Measurements from ENCODE around the gene CCDC30.
"Not testable (repeated sequence)": the region's sequence is repeated elsewhere in the genome, so short reads cannot be mapped to it uniquely, and the experiment has no call there.

CCDC30 gene

GRCh38 chr1:42529724-42530181 is 66.7 kb downstream of the CCDC30 start:
- no peak for DNase-seq (ENCODE audit: low read depth)

DNA sequence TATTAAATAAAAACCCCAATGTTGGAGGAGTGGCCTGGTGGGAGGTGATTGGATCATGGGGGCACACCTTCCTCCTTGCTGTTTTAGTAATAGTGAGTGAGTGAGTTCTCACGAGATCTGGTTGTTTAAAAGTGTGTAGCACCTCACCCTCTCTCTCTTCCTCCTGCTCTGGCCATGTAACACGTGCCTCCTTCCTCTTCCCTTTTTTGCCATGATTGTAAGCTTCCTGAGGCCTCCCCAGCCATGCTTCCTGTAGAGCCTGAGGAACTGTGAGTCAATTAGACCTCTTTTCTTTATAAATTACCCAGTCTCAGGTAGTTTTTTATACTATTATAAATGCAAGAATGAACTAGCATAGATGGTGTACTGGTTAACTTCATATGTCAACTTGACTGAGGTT is 68.0 kb downstream of the CCDC30 start:
- no peak for DNase-seq (ENCODE audit: low read depth)

GRCh38 chr1:42533101-42533863 is 70.2 kb downstream of the CCDC30 start:
- DNase-seq (ENCODE audit: low read depth): no peak

- no peak for DNase-seq (ENCODE audit: low read depth)
Measured at GRCh38 chr1:42541104-42541503, 78.0 kb downstream of the CCDC30 start.

DNA sequence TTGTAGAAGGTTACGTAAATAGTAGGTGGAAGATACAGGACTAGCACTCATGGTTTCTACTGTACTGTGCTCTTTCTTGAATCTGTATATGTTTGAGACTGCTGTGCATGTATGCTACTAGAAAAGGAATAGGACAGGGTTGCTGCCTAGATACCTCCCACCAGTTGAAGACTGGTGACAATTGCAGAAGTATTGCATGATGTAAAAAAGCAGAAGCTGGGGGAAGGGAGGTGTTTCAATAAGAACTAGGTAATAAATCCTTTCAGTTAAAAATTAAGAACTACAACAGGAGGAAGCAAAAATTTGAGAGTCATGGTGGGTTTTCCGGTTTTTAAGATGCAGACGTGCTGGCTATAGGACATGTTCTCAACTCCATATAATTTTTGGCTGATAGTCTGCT is 88.1 kb downstream of the CCDC30 start:
- no peak for DNase-seq (ENCODE audit: low read depth)

DNA sequence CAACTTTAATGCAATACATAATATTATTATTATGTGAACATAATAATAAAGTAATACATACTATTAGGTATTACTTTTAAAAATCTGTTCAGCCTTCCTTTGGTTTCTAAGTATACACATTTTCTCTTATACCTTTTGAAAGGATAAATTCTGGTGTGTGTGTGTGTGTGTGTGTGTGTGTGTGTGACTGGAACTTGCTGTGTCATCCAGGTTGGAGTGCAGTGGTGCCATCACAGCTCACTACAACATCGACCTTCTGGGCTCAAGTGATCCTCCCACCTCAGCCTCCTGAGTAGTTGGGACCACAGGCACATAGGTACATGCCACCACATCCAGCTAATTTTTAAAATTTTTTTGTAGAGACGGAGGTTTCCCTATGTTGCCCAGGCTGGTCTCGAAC is 88.5 kb downstream of the CCDC30 start:
- no peak for DNase-seq (ENCODE audit: low read depth)

- no peak for DNase-seq (ENCODE audit: low read depth)
Measured at GRCh38 chr1:42552636-42553035, 89.5 kb downstream of the CCDC30 start.

DNA sequence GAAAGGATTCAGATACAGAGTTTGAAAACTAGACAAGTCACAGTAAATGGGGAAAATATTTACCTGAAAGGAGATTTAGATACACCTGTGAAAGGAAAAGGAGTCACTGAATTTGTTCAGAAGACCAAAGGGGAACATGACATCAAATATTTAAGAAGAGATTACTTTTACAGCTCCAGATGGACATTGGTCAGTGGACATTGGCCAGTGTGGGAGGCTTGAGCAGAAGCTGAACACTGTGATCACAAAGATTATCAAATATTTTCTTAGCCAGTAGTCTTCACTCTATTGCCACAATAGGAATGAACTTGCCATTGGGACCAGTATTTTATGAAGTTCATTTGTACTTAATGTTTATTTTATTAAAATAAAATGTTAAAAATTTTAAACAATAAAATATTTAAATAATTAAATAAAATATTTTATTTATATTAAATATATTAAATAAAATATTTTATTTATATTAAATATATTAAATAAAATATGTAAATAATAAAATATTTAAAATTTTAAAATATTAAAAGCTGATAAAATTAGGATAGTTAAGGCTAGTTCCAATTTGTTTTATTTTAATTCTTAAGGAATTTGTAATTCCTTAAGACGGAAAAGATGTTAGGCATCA is 94.3 kb downstream of the CCDC30 start:
- DNase-seq (ENCODE audit: low read depth): no peak

DNA sequence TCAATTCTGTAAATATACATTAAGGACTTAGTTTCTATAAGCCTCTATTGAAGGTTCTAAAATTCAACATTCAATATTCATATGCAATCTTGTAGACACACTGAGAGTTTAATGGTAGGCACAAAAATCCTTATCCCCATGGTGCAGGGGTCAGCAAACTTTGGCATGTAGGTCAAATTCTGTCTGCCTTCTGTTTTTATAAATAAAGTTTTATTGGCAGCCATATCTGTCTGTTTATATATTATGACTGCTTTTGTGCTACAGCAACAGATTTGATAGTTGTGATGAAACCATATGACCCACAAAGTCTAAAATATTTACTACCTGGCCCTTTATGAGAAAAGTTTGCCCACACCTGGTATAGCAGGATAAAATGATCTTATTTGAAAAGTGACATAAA is 104.0 kb downstream of the CCDC30 start:
- no peak for DNase-seq (ENCODE audit: low read depth)

- DNase-seq (ENCODE audit: low read depth): no peak
Measured at GRCh38 chr1:42576935-42577334, 113.8 kb downstream of the CCDC30 start.

DNA sequence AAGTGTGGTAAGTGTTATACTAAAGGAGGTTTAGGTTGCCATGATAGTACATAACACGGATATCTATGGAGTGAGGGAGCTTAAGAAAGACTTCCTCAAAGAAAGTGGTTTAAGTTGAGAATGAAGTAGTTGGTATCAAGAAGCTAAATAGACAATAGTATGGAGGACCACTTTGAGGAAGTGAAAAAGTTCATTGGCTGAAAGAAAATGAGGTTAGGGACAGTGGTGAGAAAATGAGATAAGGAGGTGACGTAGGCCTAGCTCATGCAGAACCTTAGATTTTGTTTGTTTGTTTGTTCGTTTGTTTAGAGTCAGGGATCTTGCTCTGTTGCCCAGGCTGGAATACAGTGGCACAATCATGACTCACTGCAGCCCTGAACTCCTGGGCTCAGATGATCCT is 122.9 kb downstream of the CCDC30 start:
- no peak for DNase-seq (ENCODE audit: low read depth)

GRCh38 chr1:42587753-42588152 is 124.7 kb downstream of the CCDC30 start:
- DNase-seq (ENCODE audit: low read depth): no peak

DNA sequence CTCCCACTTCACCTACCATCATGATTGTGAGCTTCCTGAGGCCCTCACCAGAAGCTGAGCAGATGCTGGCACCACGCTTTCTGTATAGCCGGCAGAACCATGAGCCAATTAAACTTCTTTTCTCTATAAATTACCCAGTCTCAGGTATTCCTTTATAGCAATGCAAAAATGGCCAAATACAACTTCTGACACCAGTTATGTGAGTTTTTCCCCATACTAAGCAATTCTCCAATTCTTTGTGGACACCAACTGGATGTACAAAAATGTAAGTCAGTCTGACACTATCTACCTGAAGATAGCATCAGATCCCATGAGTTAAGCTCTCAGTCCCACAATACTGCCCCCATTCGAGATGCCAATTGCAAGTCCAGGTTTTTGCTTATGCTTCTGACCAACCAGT is 129.7 kb downstream of the CCDC30 start:
- no peak for DNase-seq (ENCODE audit: low read depth)

GRCh38 chr1:42593486-42594100 is 130.5 kb downstream of the CCDC30 start:
- no peak for DNase-seq (ENCODE audit: low read depth)

- no peak for DNase-seq (ENCODE audit: low read depth)
Measured at GRCh38 chr1:42601472-42601871, 138.4 kb downstream of the CCDC30 start.

DNA sequence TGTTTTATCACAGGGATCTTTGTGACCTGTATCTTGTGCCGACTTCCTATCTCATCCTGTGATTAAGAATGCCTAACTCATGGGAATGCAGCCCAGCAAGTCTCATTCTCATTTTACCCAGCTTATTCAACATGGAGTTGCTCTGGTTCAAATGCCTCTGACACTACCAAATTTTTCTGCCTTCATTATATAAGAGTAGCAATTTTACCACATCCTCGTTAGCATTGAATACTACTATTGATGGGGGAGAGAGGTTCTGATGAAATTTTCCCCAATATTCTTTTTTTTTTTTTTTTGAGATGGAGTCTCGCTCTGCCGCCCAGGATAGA is 150.7 kb downstream of the CCDC30 start:
- DNase-seq (ENCODE audit: low read depth): no peak

DNA sequence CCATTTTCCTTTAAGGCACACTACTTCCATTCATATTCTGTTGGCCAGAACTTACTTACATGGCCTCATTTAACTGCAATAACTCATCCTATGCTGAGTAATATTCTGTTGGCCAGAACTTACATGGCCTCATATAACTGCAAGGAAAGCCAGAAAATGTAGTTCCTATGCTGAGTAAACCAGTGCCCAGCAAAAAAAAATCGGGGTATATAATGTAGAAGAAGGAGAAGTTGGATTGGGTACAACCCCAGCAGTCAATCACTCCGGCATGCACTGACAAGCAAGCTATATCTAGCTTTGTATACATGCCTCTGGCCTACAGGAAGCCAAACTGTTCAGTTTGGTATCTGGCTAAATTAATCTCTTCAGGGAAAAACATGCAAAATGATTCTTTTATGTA is 155.8 kb downstream of the CCDC30 start:
- DNase-seq (ENCODE audit: low read depth): no peak

GRCh38 chr1:42620307-42620706 is 157.2 kb downstream of the CCDC30 start:
- no peak for DNase-seq (ENCODE audit: low read depth)

GRCh38 chr1:42621180-42621579 is 158.1 kb downstream of the CCDC30 start:
- DNase-seq (ENCODE audit: low read depth): not testable (repeated sequence)

DNA sequence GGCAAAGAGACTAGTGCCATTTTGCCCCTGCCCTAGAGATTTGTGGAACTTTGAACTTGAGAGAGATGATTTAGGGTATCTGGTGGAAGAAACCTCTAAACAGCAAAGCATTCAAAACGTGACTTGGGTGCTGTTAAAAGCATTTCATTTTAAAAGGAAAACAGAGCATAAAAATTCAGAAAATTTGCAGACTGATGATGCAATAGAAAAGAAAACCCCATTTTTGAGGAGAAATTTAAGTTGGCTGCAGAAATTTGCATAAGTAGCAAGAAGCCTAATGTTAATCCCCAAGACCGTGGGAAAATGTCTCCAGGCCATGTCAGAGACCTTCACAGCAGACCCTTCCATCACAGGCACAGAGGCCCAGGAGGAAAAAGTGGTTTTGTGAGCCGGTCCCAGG is 164.1 kb downstream of the CCDC30 start:
- DNase-seq (ENCODE audit: low read depth): not testable (repeated sequence)

- DNase-seq (ENCODE audit: low read depth): no peak
Measured at GRCh38 chr1:42639116-42639515, 176.0 kb downstream of the CCDC30 start.

GRCh38 chr1:42646056-42646455 is 183.0 kb downstream of the CCDC30 start:
- no peak for DNase-seq (ENCODE audit: low read depth)

GRCh38 chr1:42657201-42657600 is 194.1 kb downstream of the CCDC30 start:
- DNase-seq (ENCODE audit: low read depth): no peak
